NCI-H2171 (cell line): ENCODE data around the gene DOK3.
A peak's percentile ranks its signal among the peaks of the same experiment; 100 is the strongest.

Experiments
- DNase-seq: peaks from one replicate; lab custom pipeline; 2025; lab: John Stamatoyannopoulos, UW

The DOK3 gene

DNA sequence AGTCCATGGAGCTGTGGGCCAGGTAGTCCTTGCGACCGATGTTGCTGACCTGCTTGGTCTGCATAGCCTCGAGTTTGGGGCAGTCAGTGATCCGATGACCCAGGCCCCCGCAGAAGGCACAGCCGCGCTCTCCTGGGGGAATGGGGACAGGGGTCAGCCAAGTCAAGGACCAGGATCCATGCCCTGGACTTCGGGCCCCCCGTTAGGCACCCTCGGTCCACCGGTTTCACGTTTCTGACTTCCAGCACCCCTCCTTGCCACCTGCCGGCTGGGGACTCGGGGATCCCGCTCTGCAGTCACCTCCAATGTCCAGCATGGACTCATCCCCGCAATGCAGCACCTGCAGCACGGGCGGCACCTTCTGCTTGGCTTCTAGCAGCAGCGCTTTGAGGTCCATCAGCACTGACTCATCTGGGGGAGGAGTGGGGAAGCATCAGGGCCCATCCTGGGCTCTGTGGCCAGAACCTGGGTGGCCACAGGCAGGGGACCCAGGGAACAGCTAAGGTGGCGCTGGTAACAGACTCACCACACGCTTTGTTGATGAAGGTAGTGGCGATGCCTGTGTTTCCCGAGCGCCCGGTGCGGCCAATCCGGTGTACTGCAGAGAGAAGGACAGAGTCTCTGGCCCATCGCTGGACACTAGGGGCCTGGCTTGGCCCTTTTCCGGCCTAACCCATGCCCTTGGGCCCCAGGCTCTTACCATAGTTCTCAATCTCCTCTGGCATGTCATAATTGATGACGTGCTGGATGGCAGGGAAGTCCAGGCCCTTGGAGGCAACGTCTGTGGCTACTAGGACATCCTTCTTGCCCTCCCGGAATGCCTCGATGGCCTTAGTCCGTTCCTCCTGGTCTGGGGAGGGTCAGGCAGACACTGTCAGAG, 2.4 kb upstream of the DOK3 start:
- DNase-seq: no peak

DNA sequence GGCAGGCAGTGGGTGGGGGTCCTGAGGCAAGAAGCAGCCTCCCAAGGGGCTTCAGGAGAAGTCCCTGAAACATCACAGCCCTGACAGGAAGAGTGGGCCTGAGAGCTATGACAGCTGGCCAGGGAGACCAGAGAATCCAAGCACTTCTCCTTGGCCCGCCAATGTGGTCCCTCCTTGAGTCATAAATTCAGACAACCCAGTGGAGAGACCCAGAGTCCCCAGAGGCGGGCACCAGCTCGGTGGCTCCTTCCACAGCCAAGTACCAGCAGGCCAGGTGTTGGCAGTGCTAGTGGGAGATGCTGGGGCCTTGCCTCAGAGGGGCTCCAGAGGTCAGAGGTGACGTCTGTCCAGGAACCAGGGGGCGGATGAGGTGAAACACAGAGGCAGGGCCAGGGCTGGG, 1.6 kb upstream of the DOK3 start:
- DNase-seq: no peak

DNA sequence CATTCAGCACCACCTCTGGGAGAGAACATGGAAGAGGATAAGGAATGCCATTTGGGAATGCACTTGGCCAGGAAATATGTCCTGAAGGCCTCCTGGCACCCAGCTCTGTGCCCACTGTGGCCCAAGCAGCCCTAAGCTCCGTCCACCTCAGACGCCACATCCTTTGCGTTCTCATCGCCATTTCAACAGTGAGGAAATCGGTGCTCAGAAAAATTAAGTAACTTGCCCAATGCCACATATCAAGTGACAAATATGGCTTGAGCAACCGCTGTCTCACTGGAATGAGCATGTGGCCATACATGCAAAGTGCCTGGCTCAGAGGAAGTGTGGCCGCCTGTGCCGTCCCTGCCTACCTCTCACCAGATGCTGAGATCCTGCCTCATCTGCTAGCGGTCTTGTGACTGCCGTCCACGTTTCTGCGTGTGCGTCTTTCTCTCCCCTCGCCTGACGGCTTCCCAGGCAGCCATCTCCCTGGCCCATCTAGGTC, 984 bp upstream of the DOK3 start:
- DNase-seq: no peak

DNA sequence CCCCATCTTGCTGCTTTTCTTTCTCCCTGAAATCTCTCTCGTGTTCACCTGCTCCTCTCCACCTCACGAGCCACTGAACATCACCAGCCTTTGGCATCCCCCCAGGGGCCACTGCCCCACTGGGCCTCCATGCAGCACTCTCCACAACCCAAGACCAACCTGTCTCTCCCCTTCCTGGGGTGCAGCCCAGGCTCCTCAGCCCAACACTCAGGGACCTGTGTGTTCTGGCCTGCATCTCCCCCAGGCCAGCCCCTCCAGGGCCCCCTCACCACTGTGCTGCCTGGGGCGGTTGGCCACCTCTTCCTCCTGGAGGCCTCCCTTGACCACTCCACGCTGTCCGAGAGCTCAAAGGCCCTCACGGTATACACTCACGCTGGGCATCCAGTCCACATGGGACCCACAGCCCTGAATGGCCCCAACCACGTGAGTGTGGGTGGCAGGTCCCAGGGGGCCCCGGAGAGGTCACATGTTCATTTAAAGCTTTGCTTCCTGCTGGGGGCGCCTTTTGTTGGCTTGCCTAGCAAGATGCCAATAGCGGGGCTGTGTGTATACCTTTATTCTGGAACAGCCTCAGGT, 453 bp upstream of the DOK3 start:
- no peak for DNase-seq

DNA sequence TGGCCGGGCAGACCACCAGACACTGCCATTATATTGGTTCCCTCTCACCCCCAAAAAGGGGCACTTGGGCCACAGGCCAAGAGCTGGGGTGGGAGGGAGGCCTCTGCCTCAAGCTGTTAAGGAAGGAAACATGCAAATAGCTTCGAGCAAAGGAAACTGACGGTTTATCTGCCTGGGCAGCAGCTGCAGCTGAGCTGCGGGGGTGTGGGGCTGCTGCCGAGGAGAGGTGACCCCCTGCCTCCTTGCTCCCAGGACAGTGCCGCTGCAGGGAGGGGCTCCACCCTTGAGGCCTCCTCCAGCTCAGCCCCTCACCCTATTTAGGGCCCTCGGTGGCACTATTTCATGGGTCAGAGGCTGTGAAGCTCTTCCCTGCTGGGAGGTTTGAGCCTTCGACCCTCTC, 789 bp downstream of the DOK3 start:
- no peak for DNase-seq

DNA sequence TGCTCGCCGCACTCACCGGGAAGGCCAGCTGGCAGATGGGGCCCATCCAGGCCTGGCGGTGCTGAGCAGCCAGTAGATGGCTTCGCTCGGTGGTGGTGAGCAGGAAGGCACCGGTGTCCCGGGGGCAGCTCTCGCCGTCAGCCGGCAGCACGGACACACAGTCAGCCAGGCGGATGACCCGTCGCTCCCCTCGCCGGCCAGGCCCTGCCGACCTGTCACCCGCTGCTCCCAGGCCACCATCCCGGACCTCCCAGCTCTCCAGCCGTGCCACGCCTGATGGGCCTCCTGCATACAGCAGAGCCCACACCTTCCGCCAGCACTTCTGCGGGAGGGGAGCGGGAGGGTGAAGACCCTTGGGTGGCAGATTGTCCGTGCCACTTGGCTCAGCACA, 1.4 kb downstream of the DOK3 start:
- no peak for DNase-seq

DNA sequence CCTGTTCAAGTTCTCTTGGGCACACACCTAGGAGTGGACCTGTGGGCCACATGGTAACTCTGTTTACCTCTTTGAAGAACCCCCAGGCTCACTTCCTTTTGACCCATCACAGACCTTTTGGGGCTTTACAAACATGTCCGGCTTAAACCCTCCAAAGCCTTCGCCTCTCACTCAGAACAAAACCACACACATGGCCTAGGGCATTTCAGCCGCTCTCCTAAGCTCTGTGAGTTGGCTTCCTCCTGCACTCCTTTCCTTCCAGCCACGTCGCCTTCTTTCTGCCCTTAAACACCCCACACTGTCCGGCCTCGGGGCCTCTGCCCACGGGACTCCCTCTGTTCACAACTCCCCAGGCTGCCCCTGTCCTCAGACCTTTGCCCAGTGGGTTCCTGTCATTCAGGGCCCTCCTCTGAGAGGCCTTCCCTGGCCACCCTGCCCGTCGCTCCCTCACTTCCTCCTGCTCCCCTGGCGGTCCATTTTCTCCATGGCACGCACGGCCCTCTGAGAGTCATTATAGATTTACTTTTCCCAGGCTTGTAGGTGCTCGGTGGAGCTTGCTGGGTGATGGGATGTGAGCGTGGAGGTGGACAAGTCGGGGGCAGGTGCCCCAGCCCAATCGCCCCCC, 1.9 kb downstream of the DOK3 start:
- DNase-seq: no peak

DNA sequence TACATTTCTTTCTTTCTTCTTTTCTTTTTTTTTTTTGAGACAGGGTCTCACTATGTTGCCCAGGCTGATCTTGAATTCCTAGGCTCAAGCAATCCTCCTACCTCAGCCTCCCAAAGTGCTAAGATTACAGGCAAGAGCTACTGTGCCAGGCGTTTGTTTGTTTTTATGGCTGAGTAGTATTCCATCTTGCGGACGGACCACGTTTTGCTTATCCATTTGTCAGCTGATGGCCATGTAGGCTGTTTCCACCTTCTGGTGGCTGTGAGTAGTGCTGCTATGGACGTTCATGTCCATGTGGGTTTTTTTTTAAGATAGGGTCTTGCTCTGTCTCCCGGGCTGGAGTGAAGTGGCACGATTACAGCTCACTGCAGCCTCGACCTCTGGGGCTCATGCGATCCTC, 2.5 kb downstream of the DOK3 start:
- DNase-seq: no peak

DNA sequence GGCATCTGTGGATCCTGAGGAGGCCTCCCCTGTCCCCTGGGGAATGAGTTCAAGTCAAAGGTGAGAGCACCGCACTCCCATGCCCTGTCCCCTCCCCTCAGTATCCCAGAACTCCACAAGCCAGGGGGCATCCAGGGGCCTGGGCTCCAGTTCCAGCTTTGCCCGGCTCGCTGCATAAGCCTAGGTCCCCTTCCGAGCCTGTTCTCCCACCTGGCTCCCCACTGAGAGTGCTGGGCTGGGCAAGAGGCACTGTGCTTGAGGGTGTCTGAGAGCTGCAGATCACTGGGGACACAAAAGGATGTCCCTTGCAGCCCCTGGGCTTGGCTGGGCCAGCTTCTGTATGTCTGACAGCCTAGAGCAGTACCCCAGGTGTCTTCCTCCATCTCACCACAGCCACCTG, 4.6 kb downstream of the DOK3 start:
- no peak for DNase-seq

DNA sequence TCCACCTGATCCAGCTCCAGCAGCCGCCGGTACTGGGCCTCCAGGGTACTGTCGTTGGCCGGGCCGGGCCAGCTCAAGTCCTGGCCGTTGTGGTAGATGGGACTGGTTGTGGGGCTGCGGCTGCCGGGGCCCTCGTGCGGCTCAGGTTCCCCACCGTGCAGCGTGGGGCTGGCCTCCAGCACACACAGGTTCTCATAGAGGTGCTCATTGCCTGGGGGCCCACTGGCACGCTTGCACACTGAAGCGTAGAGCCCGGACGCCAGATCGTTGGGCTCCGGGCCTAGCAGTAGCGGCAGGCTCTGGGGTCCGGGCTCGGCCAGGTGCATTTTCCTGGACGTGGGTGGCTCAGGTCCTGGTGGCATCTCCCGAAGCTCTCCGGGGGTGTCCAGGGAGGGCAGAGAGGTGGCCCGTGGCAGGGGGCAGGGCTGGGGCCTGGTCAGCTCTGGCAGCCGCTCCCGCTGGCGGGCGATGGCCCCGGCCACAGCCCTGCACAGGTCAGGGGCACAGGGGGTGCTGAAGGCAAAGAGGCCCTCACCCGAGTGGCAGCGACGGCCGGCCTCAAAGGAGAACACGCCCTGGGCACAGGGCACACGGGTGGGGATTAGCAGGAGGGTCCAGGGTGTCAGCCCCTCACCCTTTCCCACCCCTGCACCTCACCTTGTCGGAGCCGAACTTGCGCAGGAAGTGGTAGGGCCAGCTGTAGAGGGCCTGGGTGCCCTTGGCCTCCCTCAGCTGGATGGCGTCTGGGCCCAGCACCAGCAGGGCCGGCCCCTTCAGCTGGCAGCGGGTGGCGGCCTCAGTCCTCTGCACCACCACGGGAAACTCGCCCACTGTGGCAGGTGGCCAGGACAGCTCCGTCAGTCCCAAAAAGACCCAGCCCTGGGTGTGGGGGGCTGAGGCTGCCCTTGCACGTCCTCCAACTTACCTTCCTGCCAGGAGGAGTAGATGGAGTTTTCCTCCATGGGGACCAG, 5.3 kb downstream of the DOK3 start:
- DNase-seq: no peak

DNA sequence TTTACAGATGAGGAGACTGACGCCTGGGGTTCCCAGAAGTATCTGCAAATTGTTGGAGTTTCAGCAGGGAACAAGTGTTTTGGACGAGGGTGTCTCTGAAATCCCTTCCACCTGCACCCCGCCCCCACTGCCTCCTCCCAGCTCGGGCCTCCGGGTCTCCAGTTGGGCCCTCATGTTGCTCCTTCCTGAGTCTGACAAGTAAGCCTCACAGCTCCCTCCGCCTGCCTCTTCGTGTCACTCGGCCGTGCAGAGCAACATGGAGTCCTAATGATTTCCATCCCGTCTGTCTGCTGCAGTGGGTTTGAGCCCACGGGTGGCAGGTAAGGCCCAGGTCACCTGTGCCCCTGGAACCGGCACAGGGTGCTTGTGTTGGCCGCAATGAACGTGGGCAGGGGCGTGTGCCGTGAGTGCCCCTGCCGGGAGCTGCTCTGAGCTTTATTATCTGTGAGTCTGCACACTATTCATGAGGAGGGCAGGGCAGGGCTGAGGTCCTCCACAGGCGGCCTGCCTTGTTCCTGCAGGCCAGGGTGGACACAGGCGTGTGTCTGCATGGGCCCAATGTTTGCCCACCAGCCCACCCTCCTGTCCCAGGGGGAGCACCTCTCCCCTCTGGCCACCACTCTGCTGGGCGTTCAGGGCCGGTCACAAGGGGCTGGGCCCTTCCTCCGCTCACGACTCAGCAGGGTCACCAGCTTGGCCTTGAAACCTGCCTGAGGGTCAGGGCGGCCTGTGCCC, 6.1 kb downstream of the DOK3 start:
- no peak for DNase-seq

DNA sequence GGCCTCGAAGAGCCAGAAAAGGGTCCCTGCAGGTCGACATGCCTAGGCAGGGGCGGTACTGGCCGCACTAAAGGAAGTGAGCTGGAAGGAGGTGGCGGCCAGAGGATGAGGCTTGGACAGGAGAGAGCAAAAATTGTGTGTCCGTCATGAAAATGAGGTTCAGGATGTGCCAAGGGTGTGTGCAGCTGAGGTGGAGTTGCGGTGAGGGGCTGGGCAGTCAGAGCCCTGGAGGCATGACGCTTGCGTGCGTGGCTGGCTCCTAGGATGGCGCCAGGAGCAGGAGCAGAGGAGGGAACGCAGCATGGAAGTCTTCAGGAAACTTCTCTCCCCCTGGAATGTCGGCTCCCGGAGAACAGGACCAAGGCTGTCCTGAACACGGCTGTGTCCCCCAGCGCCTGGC, 6.7 kb downstream of the DOK3 start:
- DNase-seq: no peak

DNA sequence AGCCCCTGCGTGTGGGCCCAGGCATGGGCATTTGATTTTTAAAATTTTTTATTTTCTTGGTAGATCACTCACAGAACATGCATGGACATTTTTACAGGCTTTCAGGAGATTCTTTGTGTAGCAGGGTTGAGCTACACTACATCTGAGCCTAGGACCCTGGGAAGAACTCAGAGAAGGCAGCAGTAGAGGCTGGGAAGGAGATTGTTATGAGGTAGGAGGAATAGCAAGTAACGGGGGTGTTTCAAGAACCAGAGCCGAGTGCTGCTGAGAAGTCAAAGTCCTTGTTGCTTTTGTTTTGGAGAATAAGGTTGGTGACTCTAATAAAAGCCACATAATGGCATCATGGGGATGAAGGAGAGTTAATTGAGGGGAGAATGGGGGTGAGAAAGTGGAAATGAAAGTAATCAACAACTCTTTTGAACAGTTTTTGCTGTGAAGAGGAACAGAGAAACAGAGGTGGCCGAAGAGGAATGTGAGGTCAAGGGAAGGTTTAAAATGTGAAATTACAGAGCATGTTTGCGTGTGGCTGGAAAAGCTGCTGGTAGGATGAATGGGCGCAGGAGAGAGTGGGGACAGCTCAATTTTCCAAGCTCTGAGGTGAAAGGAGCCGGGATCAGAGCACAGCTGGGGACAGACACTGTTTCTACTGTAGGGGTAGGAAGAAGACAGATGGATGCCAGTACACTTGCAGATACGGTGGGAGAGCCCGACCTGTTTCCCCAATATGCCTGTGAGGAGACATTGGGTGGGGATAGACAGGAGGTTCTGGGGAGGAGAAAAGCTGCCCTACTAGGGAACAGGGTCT, 7.5 kb downstream of the DOK3 start:
- DNase-seq: no peak

DNA sequence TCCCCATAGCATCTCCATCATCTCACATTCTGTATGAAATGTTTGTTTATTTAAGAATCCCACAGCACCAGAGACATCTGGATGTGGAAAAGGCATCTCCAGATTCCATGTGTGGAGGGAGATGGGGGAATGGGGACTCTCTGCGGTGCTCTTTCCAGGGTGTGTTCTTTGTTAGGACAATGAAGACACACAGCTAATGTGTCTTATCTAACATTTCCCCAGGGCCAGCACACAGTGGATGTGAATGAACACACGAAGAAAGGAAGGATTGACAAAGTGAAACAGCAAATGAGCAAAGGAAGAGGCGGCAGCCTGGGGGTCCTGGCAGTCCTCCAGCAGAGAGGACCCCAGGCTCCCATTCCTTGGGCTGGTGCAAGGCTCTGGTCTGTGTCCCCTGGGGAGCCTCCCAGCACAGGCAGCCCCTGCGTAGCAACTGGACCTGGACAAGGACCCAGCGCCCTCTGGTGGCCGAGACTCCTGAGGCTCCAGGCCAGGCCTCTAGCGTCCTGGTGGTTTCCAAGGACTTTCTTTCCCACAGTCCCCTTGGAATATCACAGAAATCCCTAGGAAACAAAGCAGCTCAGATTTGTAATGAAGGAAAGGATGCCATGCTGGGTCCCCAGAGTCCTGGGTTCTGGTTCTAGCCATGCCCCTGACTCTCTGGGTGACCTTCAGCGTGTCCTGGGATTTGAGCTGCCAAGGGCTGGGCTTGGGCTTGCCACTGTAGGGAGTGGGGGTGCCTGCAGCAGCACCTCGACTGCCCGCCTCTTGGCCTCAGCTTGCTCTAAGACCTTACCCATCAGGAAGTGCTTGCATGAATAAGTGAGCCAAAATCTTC, 8.7 kb downstream of the DOK3 start:
- DNase-seq: peak; percentile 51

DNA sequence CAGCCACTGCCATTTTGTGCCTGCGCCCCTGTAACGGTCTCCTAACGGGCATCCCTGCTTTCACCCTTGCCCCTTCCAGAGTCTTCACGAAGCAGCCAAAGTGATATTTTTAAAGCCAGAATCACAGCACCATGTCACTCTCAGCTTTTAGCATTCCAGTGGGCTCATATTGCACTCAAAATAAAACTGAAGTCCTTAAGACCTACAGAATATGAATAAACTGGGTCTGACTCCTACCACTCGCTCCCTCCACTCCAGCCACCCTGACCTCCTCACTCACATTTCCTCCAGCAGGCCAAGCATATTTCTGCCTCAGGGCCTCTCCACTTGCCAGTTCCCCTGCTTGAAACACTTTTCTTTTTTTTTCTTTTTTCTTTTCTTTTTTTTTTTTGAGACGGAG, 9.8 kb downstream of the DOK3 start:
- no peak for DNase-seq

DNA sequence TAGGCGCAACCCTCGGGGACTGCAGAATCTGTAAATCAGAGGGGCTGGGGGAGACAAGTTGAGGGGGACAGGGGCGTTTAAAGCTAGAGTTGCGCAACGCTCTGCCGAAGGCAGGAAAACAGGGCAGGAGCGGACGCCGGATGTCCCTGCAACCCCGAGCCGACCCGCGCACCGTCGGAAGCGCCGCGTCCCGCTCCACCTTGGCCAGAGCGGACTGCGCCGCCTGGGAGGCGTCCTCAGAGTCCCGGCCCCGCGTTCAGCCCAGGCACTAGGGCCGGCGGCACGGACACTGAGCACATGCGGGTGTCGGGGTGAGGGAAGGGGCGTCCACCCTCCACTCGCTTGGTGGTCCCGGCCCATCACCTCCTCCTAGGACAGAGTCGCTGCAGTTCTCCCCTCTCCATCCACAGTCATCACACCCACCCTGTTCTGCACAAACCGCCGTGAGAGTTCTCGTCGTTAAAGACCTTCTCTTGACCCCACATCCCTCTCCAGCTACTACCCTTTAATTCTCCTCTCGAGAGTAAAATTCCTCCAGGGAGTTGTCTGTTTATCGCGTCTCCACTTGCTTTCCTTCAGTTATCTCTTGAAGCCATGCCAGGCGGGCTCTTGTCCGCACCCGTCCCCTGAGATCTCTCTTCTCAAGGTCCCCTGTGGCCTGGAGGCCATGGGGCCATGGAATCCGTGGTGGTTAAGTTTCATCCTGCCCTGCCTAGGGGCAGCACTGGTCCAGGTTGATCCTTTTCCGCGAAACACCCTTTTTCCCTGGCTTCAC, 11.4 kb downstream of the DOK3 start:
- no peak for DNase-seq

DNA sequence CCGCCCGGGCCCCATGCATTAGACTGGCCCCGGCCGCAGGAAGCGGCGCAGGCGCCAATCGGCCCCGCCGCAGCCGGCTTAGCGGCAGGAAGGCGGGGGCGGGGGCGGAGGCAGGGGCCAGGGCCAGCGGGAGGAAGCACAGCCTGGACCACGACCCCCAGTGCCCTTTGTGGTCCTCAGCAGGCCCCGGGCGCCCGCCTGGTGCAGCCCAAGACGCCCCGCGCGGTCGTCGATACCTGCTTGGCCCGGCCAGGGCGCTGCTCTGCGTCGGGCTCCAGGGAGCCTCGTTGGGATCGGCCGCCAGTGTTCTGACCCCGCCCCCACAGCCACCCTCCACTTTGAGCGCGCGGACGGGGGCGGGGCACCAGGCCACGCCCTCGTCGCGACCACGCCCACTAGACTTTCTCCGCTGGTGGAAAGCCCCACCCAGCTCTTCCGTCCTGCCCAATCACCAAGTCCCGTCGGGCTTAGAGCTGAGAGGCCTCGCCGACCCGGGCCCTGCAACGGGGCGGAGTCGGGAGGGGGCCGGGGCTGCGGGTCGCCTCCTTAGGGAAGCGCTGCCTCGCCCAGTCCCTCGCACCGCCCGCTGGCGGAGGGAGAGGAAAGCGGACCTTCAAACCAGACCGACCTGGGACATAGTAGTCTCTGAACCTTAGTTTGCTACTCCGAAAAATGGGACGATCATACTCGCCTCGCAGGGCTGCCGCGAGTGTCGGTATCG, 12.2 kb downstream of the DOK3 start, which contains the start of gene PDLIM7:
PDLIM7 (minus strand) TSS at position 313 of the 721 bp plus-strand sequence. CDS start 1,092 bp downstream, outside the sequence.
- DNase-seq: peak; percentile 73

DNA sequence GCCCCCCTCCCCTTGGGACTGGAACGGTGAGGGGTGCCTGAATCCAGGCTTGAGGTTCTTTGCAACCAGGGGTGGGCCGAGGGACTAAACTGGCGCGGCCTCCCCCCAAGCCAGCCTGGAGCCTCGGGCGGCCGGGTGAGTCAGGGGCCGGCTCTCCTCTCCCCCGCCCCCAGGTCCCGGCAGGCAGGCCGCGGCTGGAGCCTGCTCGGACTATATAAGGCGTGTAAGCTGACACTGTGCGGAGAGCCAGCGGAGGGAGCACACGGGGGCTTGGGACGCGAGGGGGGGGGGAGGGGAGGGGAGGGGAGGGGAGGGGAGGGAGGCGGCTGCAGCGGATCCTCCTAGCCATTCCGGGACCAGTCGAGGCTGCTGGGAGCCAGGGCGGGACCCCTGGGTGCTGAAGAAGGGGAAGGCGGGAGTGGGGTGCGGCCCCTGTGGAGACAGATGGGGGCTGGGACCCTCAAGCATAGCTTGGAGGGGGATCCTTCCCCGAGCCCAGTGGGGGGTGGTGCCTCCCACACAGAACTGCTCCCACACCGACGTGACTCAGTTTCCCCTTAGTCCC, 12.8 kb downstream of the DOK3 start:
- DNase-seq: peak; percentile 32
